Measurements from ENCODE around the gene PTPRZ1. TPM values are rescaled to one million over a fixed set of nuclear protein-coding genes. Genes with fewer than 3 reads are reported as not detected.

The PTPRZ1 gene
- polyA plus RNA-seq, 1 of the 3 experiments (the other 2 are of a cell fraction): not detected

Small RNAs within 50 kb of the gene (small RNA-seq; reads per million reads assigned to genes)
- 0 reads per million in 7 experiments for gene RNU7-154P
